HepG2 (cell line): ENCODE measurements around the gene TMEM95. TPM values are rescaled to one million over a fixed set of nuclear protein-coding genes. Genes with fewer than 3 reads are reported as not detected.

Source experiments
- ATAC-seq: fragments of 200-7000 bp; cut with Tn5 transposase; 3 replicates; pipeline ENCODE4 v1.9.1; 2020; ENCODE audit warnings: mild to moderate bottlenecking, moderate library complexity
- BruUV-seq: library from RNA; stranded (reverse); fragments of 400-500 nt; replicated peaks from 2 replicates; lab custom pipeline; 2021; lab: Mats Ljungman, UMichigan
- CTCF ChIA-PET: fragments of 300-600 bp; formaldehyde crosslinking; extraction: SDS; loops from one replicate; lab custom pipeline; 2021; ENCODE audit warnings: low total read pairs, inconsistent platforms, low intra/inter-chr PET ratio; lab: Yijun Ruan, JAX
- POLR2A ChIA-PET: fragments of 350-600 bp; sonication (Branson Sonifier 250); formaldehyde crosslinking; loops from one replicate; lab custom pipeline; 2020; ENCODE audit warnings: antibody characterized with exemption, inconsistent platforms; lab: Yijun Ruan, JAX
- DNase-seq: peaks from one replicate; pipeline ENCODE4 v3.0.0-alpha.2; 2015; ENCODE audit warnings: low spot score
- FAIRE-seq: peaks from 3 replicates; lab custom pipeline; 2011; peaks lifted over from hg19 to GRCh38; lab: Jason Lieb, UNC
- H2AFZ ChIP-seq: one replicate; pipeline ENCODE4 v1.6.1; 2011; ENCODE audit warnings: low read length, inconsistent platforms
- H3K27ac ChIP-seq: fragments of 300-600 bp; 3 replicates; pipeline ENCODE4 v1.8.0; 2011; ENCODE audit warnings: mixed run types, mild to moderate bottlenecking, mixed read lengths, low read length, inconsistent platforms; ENCODE audit not compliant: insufficient read depth; ENCODE audit errors: extremely low read length
- H3K27me3 ChIP-seq, 2 experiments: fragments of 200-600 bp in 1 of 2; 2 replicates in 1 of 2; 3 replicates in 1 of 2; pipeline versions ENCODE4 v1.6.0 to v1.8.0; 2011; ENCODE audit warnings: low read length in 2 of 2, mild to moderate bottlenecking in 2 of 2, moderate library complexity in 2 of 2, inconsistent platforms in 1 of 2; ENCODE audit not compliant: insufficient read depth in 2 of 2, control insufficient read depth in 1 of 2
- H3K36me3 ChIP-seq, 2 experiments: fragments of 200-600 bp in 1 of 2; replicated peaks in 1 of 2; 2 replicates in 1 of 2; 3 replicates in 1 of 2; pipeline versions ENCODE4 v1.5.1 to v1.8.0; 2011; ENCODE audit warnings: low read length in 2 of 2, inconsistent platforms in 1 of 2; ENCODE audit not compliant: insufficient read depth in 2 of 2, control insufficient read depth in 1 of 2
- H3K4me1 ChIP-seq: 2 replicates; pipeline ENCODE4 v1.5.1; 2012; ENCODE audit warnings: low read length, inconsistent platforms; ENCODE audit not compliant: insufficient read depth
- H3K4me2 ChIP-seq: 2 replicates; pipeline ENCODE4 v1.6.0; 2011; ENCODE audit warnings: low read depth, low read length, inconsistent platforms
- H3K4me3 ChIP-seq, 3 experiments: fragments of 200-600 bp in 1 of 3; sonication (generic), shearing (Covaris generic) in 1 of 3; replicated peaks in 1 of 3; 2 replicates each; pipeline ENCODE4 v1.5.1; 2011 to 2016; ENCODE audit warnings: low read length in 3 of 3, inconsistent platforms in 2 of 3, low read depth in 2 of 3, mild to moderate bottlenecking in 2 of 3, control low read depth in 1 of 3, mixed read lengths in 1 of 3; ENCODE audit not compliant: insufficient read depth in 1 of 3
- H3K79me2 ChIP-seq: one replicate; pipeline ENCODE4 v1.6.1; 2011; ENCODE audit warnings: low read length, inconsistent platforms; ENCODE audit not compliant: insufficient read depth
- H3K9ac ChIP-seq: 2 replicates; pipeline ENCODE4 v1.6.0; 2011; ENCODE audit warnings: mild to moderate bottlenecking, low read depth, low read length, inconsistent platforms; ENCODE audit not compliant: insufficient read depth
- H3K9me3 ChIP-seq: 2 replicates; pipeline ENCODE4 v1.5.1; 2012; ENCODE audit warnings: mild to moderate bottlenecking, low read length
- H4K20me1 ChIP-seq: 2 replicates; pipeline ENCODE4 v1.6.0; 2011; ENCODE audit warnings: inconsistent platforms, mild to moderate bottlenecking, low read length, moderate library complexity; ENCODE audit not compliant: insufficient read depth
- AGO1 ChIP-seq: fragments of 200-400 bp; formaldehyde crosslinking; IDR thresholded peaks from 2 replicates; pipeline ENCODE4 v1.6.1; 2017; ENCODE audit warnings: mild to moderate bottlenecking, low read depth, low read length, moderate library complexity; ENCODE audit not compliant: poor library complexity, severe bottlenecking
- CTCF ChIP-seq: sonication (generic); formaldehyde crosslinking; IDR thresholded peaks from 2 replicates; pipeline ENCODE4 v1.5.0; 2020; ENCODE audit warnings: mild to moderate bottlenecking, missing genetic modification reagents, moderate library complexity
- EEA1 ChIP-seq: sonication (generic); formaldehyde crosslinking; IDR thresholded peaks from 2 replicates; pipeline ENCODE4 v1.5.1; 2020; ENCODE audit warnings: mild to moderate bottlenecking, missing genetic modification reagents, borderline replicate concordance
- HMGA1 ChIP-seq: sonication (generic); formaldehyde crosslinking; conservative IDR thresholded peaks from 2 replicates; pipeline ENCODE4 v1.4.0; 2020; ENCODE audit warnings: missing genetic modification reagents
- HMGXB4 ChIP-seq, 2 experiments: sonication (generic) in 1 of 2; formaldehyde crosslinking in 1 of 2; IDR thresholded peaks; 2 replicates each; pipeline versions ENCODE4 v1.4.0 to v1.6.1; 2018 to 2020; ENCODE audit warnings: missing genetic modification reagents in 2 of 2, borderline replicate concordance in 1 of 2, low read depth in 1 of 2, mild to moderate bottlenecking in 1 of 2, missing biosample characterization in 1 of 2
- JDP2 ChIP-seq: sonication (generic); formaldehyde crosslinking; IDR thresholded peaks from 2 replicates; pipeline ENCODE4 v1.8.1; 2022; ENCODE audit warnings: missing genetic modification reagents, borderline replicate concordance
- MAFF ChIP-seq: IDR thresholded peaks from 2 replicates; pipeline ENCODE4 v1.6.1; 2011; ENCODE audit warnings: low read depth, low read length, improper control_type of control experiment
- RAD21 ChIP-seq: fragments of 450-650 bp; formaldehyde crosslinking; IDR thresholded peaks from 2 replicates; pipeline ENCODE4 v1.5.0; 2020; ENCODE audit warnings: mild to moderate bottlenecking
- SALL1 ChIP-seq: sonication (generic); formaldehyde crosslinking; IDR thresholded peaks from 2 replicates; pipeline ENCODE4 v1.8.0; 2022; ENCODE audit warnings: mild to moderate bottlenecking, missing genetic modification reagents
- SRF ChIP-seq: IDR thresholded peaks from 2 replicates; pipeline ENCODE4 v1.6.1; 2011; ENCODE audit warnings: mild to moderate bottlenecking, low read depth, low read length, moderate library complexity
- TEAD2 ChIP-seq: sonication (generic); formaldehyde crosslinking; IDR thresholded peaks from 2 replicates; pipeline ENCODE4 v1.9.0; 2021; ENCODE audit warnings: missing genetic modification reagents
- THAP11 ChIP-seq: IDR thresholded peaks from 2 replicates; pipeline ENCODE4 v1.6.1; 2016; ENCODE audit warnings: missing biosample characterization, missing genetic modification reagents
- THAP7 ChIP-seq: sonication (generic); formaldehyde crosslinking; IDR thresholded peaks from 2 replicates; pipeline ENCODE4 v1.8.1; 2023; ENCODE audit warnings: mild to moderate bottlenecking, missing genetic modification reagents
- ZMYM3 ChIP-seq: sonication (generic); formaldehyde crosslinking; IDR thresholded peaks from 2 replicates; pipeline ENCODE4 v1.5.1; 2020; ENCODE audit warnings: mild to moderate bottlenecking, missing genetic modification reagents
- ZNF331 ChIP-seq: sonication (generic); formaldehyde crosslinking; IDR thresholded peaks from 2 replicates; pipeline ENCODE4 v1.4.0; 2020; ENCODE audit warnings: missing genetic modification reagents
- ZNF691 ChIP-seq: sonication (generic); formaldehyde crosslinking; IDR thresholded peaks from 2 replicates; pipeline ENCODE4 v1.4.0; 2020; ENCODE audit warnings: missing genetic modification reagents, low read depth, mild to moderate bottlenecking, borderline replicate concordance
- ZNF747 ChIP-seq: sonication (generic); formaldehyde crosslinking; IDR thresholded peaks from 2 replicates; pipeline ENCODE4 v1.8.1; 2023; ENCODE audit warnings: missing genetic modification reagents, mild to moderate bottlenecking, borderline replicate concordance
- WGBS: methylation state at CpG from one replicate; pipeline ENCODE4 v1.1.6; 2017; ENCODE audit warnings: low lambda C conversion rate; 5-methylcytosine and 5-hydroxymethylcytosine counted together
- in situ Hi-C: cut with HindIII; loops from 2 replicates; pipeline ENCODE4 v1.10.0; 2017; ENCODE audit warnings: low pct_unique_long_range_greater_than_20kb; ENCODE audit not compliant: extremely low pct_ligation_motif_present
- intact Hi-C: fragments of 100-400 bp; cut with micrococcal nuclease; formaldehyde crosslinking; loops from one replicate; pipeline ENCODE4 v1.10.0; 2022; ENCODE audit not compliant: unreplicated experiment
- polyA plus RNA-seq, 8 experiments: library from polyadenylated mRNA; depleted of rRNA in 3 of 8; stranded (reverse) in 7 of 8; unstranded in 1 of 8; fragments of >200 nt; fragmentation: Illumina TruSeq in 4 of 8; extraction: Trizol in 4 of 8; gene quantifications; 2 replicates each; pipeline versions ENCODE4 v1.2.1 to v1.2.3, GENCODE V29; 2011 to 2016; ENCODE audit warnings: low read depth in 4 of 8, missing spikeins in 1 of 8, mixed read lengths in 1 of 8; ENCODE audit not compliant: insufficient read depth in 1 of 8
- total RNA-seq, 5 experiments: library from RNA; depleted of rRNA; stranded (reverse); fragments of >200 nt; fragmentation: Illumina TruSeq; extraction: Trizol; gene quantifications; 2 replicates each; pipeline ENCODE4 v1.2.3, GENCODE V29; 2016; ENCODE audit warnings: low read depth in 1 of 5

The TMEM95 gene
- total and polyA plus RNA-seq, 2 of the 13 experiments (the other 11 are each of a cell fraction or from before 2014, with no cell fraction given) = not detected

GRCh38 chr17:7394452-7395191, 39.7 kb downstream of the TMEM95 start, which contains the start of gene PLSCR3 (continued):
- peak; percentile 53 for TF ChIP-seq CTCF (CRISPR knock-in tag)
- TF ChIP-seq THAP11 (CRISPR knock-in tag) = peak; percentile 72
- TF ChIP-seq ZNF747 (CRISPR knock-in tag) = peak; percentile 51; the same call in 1 of the 2 replicates
- TF ChIP-seq RAD21 (CRISPR knock-in tag) = peak; percentile 43; the same call in 1 of the 2 replicates
- peak; percentile 53 for TF ChIP-seq SALL1 (CRISPR knock-in tag)
- TF ChIP-seq, all 625 proteins: peak for 178

- no peak overlapping the region for H3K4me3 ChIP-seq
- DNase-seq (no peak), ATAC-seq (no peak), FAIRE-seq (no peak)
- in situ Hi-C loops (no loop called here), intact Hi-C loops (no loop called here)
- no peaks in the 10 kb centered on the region for H3K9me3 ChIP-seq
- H3K9ac ChIP-seq = no peak overlapping the region
- BruUV-seq = no TSS peak
- peaks cover 14% of the 10 kb centered on the region for H3K4me1 ChIP-seq
- H3K79me2 ChIP-seq = no peaks in the 10 kb centered on the region
- H3K36me3 ChIP-seq = no peaks in the 10 kb centered on the region; a peak in 1 of 5 replicates
- H4K20me1 ChIP-seq = no peaks in the 10 kb centered on the region
- H2AFZ ChIP-seq = no peak overlapping the region
- POLR2A ChIA-PET = interaction anchor here (0.7 kb wide), 1 partner anchor 115 kb away, joined by 3 read pairs; no protein-coding TSS in a partner anchor
- CTCF ChIA-PET = no interaction called here
- 66% methylated on average over 4 of the region's 4 CpGs for WGBS
- H3K4me2 ChIP-seq = no peak overlapping the region
- H3K27me3 ChIP-seq = no peaks in the 10 kb centered on the region; a peak in 1 of 5 replicates
- H3K27ac ChIP-seq = no peak overlapping the region
- TF ChIP-seq AGO1 (no peak), JDP2 (CRISPR knock-in tag) (no peak), TEAD2 (CRISPR knock-in tag) (no peak), ZNF331 (CRISPR knock-in tag) (no peak), EEA1 (CRISPR knock-in tag) (no peak), ZNF691 (CRISPR knock-in tag) (peak; percentile 74; the same call in 1 of the 2 replicates), HMGA1 (CRISPR knock-in tag) (no peak), THAP7 (CRISPR knock-in tag) (no peak), ZMYM3 (no peak), HMGXB4 (CRISPR knock-in tag; IDR thresholded peaks at IDR 0.05; ENCODE audit: borderline replicate concordance in 1 of 2, low read depth in 1 of 2) (no peak), SRF (no peak), MAFF (no peak)
Measured at GRCh38 chr17:7396147-7396546, 41.2 kb downstream of the TMEM95 start.
